CD4-positive, alpha-beta memory T cell (primary cell): ENCODE results near the gene TPK1. TPM values are rescaled to one million over a fixed set of nuclear protein-coding genes. Genes with fewer than 3 reads are reported as not detected.
"Not testable (repeated sequence)": the region's sequence is repeated elsewhere in the genome, so short reads cannot be mapped to it uniquely, and the experiment has no call there.

Experiments used
- CTCF ChIA-PET: fragments of 350-600 bp; sonication (Branson Sonifier 250); formaldehyde crosslinking; loops from one replicate; lab custom pipeline; 2021; ENCODE audit warnings: inconsistent platforms; ENCODE audit not compliant: partially characterized antibody; lab: Charles Lee
- POLR2A ChIA-PET: fragments of 350-600 bp; sonication (Branson Sonifier 250); formaldehyde crosslinking; loops from one replicate; lab custom pipeline; 2021; ENCODE audit not compliant: partially characterized antibody; lab: Charles Lee
- DNase-seq, 5 donors: peaks; one replicate each; pipeline versions ENCODE4 v3.0.0 to v3.0.0-alpha.2; 2020 to 2022; ENCODE audit warnings: mixed read lengths in 1 of 5
- H3K27ac ChIP-seq: one replicate; pipeline ENCODE4 v1.7.0; 2013; ENCODE audit warnings: low read depth, low read length
- H3K27me3 ChIP-seq: 2 replicates; pipeline ENCODE4 v1.7.0; 2013; ENCODE audit warnings: mild to moderate bottlenecking, low read length, moderate library complexity; ENCODE audit not compliant: insufficient read depth
- H3K36me3 ChIP-seq: 2 replicates; pipeline ENCODE4 v1.7.0; 2013; ENCODE audit warnings: mild to moderate bottlenecking, low read length, moderate library complexity; ENCODE audit not compliant: insufficient read depth
- H3K4me1 ChIP-seq: 2 replicates; pipeline ENCODE4 v1.7.0; 2013; ENCODE audit warnings: mild to moderate bottlenecking, low read length, moderate library complexity; ENCODE audit not compliant: insufficient read depth
- H3K4me3 ChIP-seq, 2 donors: one replicate each; pipeline ENCODE4 v1.7.0; 2013; ENCODE audit warnings: low read length in 2 of 2, mild to moderate bottlenecking in 1 of 2
- H3K9me3 ChIP-seq, 2 donors: one replicate each; pipeline ENCODE4 v1.7.0; 2013; ENCODE audit warnings: low read length in 2 of 2, control low read depth in 1 of 2; ENCODE audit not compliant: control insufficient read depth in 1 of 2
- H3K27ac Mint-ChIP-seq, 7 donors: one replicate each; pipeline ENCODE4 v1.8.0; 2020 to 2021; ENCODE audit warnings: mixed read lengths in 7 of 7, mild to moderate bottlenecking in 6 of 7, inconsistent platforms in 3 of 7, moderate library complexity in 3 of 7
- H3K27me3 Mint-ChIP-seq, 2 donors: one replicate each; pipeline ENCODE4 v1.8.0; 2020 to 2021; ENCODE audit warnings: mixed read lengths in 2 of 2
- H3K36me3 Mint-ChIP-seq, 2 donors: one replicate each; pipeline ENCODE4 v1.8.0; 2020 to 2021; ENCODE audit warnings: mixed read lengths in 2 of 2, inconsistent platforms in 1 of 2, mild to moderate bottlenecking in 1 of 2
- H3K4me1 Mint-ChIP-seq, 4 donors: one replicate each; pipeline ENCODE4 v1.8.0; 2020 to 2021; ENCODE audit warnings: mixed read lengths in 4 of 4, mild to moderate bottlenecking in 1 of 4
- H3K4me3 Mint-ChIP-seq, 8 donors: one replicate each; pipeline ENCODE4 v1.8.0; 2020 to 2021; ENCODE audit warnings: mixed read lengths in 8 of 8, mild to moderate bottlenecking in 7 of 8, moderate library complexity in 6 of 8, inconsistent platforms in 3 of 8
- H3K9me3 Mint-ChIP-seq, 8 donors: one replicate each; pipeline ENCODE4 v1.8.0; 2020 to 2021; ENCODE audit warnings: mixed read lengths in 8 of 8, mild to moderate bottlenecking in 5 of 8, inconsistent platforms in 3 of 8, moderate library complexity in 1 of 8
- intact Hi-C: fragments of 100-400 bp; cut with micrococcal nuclease; formaldehyde crosslinking; loops from one replicate; pipeline ENCODE4 v1.15.1; 2023
- polyA plus RNA-seq, 2 donors: library from polyadenylated mRNA; unstranded; fragments of 300-500 nt; fragmentation: Illumina TruSeq; gene quantifications; one replicate each; pipeline ENCODE4 v1.2.3, GENCODE V29; 2021
- total RNA-seq, 2 experiments: library from RNA; stranded (reverse); gene quantifications; one replicate each; pipeline ENCODE4 v1.2.3, GENCODE V29; 2021

TPK1 gene
- total and polyA plus RNA-seq, 4 experiments from 2014 or later: 25.2 to 30.7 (median 27.8) TPM

- CTCF ChIA-PET: interaction anchor here (1.4 kb wide), 1 partner anchor 100 kb away, joined by 6 read pairs; the partner anchor contains the start of gene TPK1
- peaks cover 4 to 9% of the 10 kb centered on the region in 2 donors for H3K36me3 Mint-ChIP-seq
- no peaks in the 10 kb centered on the region for H3K27me3 Mint-ChIP-seq
- POLR2A ChIA-PET: no interaction called here
- Histone ChIP-seq H3K27me3 (no peaks in the 10 kb centered on the region), H3K4me1 (no peaks in the 10 kb centered on the region), H3K27ac (no peak overlapping the region), H3K9me3 (no peaks in the 10 kb centered on the region), H3K36me3 (no peaks in the 10 kb centered on the region), H3K4me3 (no peak overlapping the region)
- H3K4me1 Mint-ChIP-seq: peaks cover 0 to 7% (median 3%) of the 10 kb centered on the region in 4 donors
- H3K27ac Mint-ChIP-seq: peak overlapping the region in 1 of 7 donors; percentile 18
- no peak overlapping the region for H3K4me3 Mint-ChIP-seq
- intact Hi-C loops: no loop called here
- no peak for DNase-seq
- no peaks in the 10 kb centered on the region for H3K9me3 Mint-ChIP-seq
Observed at GRCh38 chr7:144735505-144736276, 100.2 kb downstream of the TPK1 start.

GRCh38 chr7:144731661-144732351, 104.0 kb downstream of the TPK1 start:
- intact Hi-C loops: no loop called here
- DNase-seq: no peak
- no peak overlapping the region for H3K4me3 ChIP-seq
- no peaks in the 10 kb centered on the region for H3K27me3 ChIP-seq
- Mint-ChIP-seq H3K4me3 (no peak overlapping the region), H3K27me3 (no peaks in the 10 kb centered on the region), H3K27ac (no peak overlapping the region), H3K9me3 (no peaks in the 10 kb centered on the region), H3K4me1 (peaks cover 0 to 5% (median 2%) of the 10 kb centered on the region in 4 donors), H3K36me3 (peaks cover 6 to 22% of the 10 kb centered on the region in 2 donors)
- ChIA-PET CTCF (no interaction called here), POLR2A (no interaction called here)
- H3K9me3 ChIP-seq: no peaks in the 10 kb centered on the region
- H3K36me3 ChIP-seq: no peaks in the 10 kb centered on the region
- H3K4me1 ChIP-seq: no peaks in the 10 kb centered on the region
- no peak overlapping the region for H3K27ac ChIP-seq

- Mint-ChIP-seq H3K4me3 (no peak overlapping the region), H3K36me3 (peaks cover 3 to 17% of the 10 kb centered on the region in 2 donors), H3K9me3 (no peaks in the 10 kb centered on the region), H3K27ac (no peak overlapping the region), H3K27me3 (no peaks in the 10 kb centered on the region), H3K4me1 (peaks cover 0 to 4% (median under 1%) of the 10 kb centered on the region in 4 donors)
- intact Hi-C loops: no loop called here
- no peaks in the 10 kb centered on the region for H3K9me3 ChIP-seq
- no peaks in the 10 kb centered on the region for H3K36me3 ChIP-seq
- POLR2A ChIA-PET: no interaction called here
- no peak overlapping the region for H3K4me3 ChIP-seq
- no peaks in the 10 kb centered on the region for H3K4me1 ChIP-seq
- no peaks in the 10 kb centered on the region for H3K27me3 ChIP-seq
- DNase-seq: no peak
- H3K27ac ChIP-seq: no peak overlapping the region
- CTCF ChIA-PET: no interaction called here
Observed at GRCh38 chr7:144730224-144730623, 105.6 kb downstream of the TPK1 start.

- H3K9me3 Mint-ChIP-seq: no peaks in the 10 kb centered on the region
- peaks cover 6 to 17% of the 10 kb centered on the region in 2 donors for H3K36me3 Mint-ChIP-seq
- no peak overlapping the region for H3K27ac ChIP-seq
- no peaks in the 10 kb centered on the region for H3K27me3 ChIP-seq
- ChIA-PET POLR2A (no interaction called here), CTCF (no interaction called here)
- H3K27me3 Mint-ChIP-seq: no peaks in the 10 kb centered on the region
- no peak overlapping the region for H3K4me3 Mint-ChIP-seq
- no peaks in the 10 kb centered on the region for H3K4me1 ChIP-seq
- intact Hi-C loops: no loop called here
- no peak overlapping the region for H3K4me3 ChIP-seq
- DNase-seq: no peak
- H3K9me3 ChIP-seq: no peaks in the 10 kb centered on the region
- H3K36me3 ChIP-seq: no peaks in the 10 kb centered on the region
- H3K4me1 Mint-ChIP-seq: peaks cover 0 to 4% (median 2%) of the 10 kb centered on the region in 4 donors
- no peak overlapping the region for H3K27ac Mint-ChIP-seq
Observed at GRCh38 chr7:144729226-144729625, 106.6 kb downstream of the TPK1 start.

- H3K27ac Mint-ChIP-seq: no peak overlapping the region
- H3K4me1 Mint-ChIP-seq: peaks cover 0 to 4% (median 2%) of the 10 kb centered on the region in 4 donors
- Histone ChIP-seq H3K27ac (no peak overlapping the region), H3K36me3 (no peaks in the 10 kb centered on the region), H3K4me3 (no peak overlapping the region), H3K4me1 (no peaks in the 10 kb centered on the region), H3K9me3 (no peaks in the 10 kb centered on the region), H3K27me3 (no peaks in the 10 kb centered on the region)
- peaks cover 6 to 17% of the 10 kb centered on the region in 2 donors for H3K36me3 Mint-ChIP-seq
- intact Hi-C loops: no loop called here
- H3K27me3 Mint-ChIP-seq: no peaks in the 10 kb centered on the region
- H3K9me3 Mint-ChIP-seq: no peaks in the 10 kb centered on the region
- ChIA-PET POLR2A (no interaction called here), CTCF (interaction anchor here (1.5 kb wide), 1 partner anchor 9 kb away, joined by 3 read pairs; no protein-coding TSS in a partner anchor)
- H3K4me3 Mint-ChIP-seq: no peak overlapping the region
- DNase-seq: no peak
Observed at GRCh38 chr7:144728551-144728950, 107.3 kb downstream of the TPK1 start.

- H3K9me3 Mint-ChIP-seq, H3K4me1 Mint-ChIP-seq, intact Hi-C loops, H3K27ac ChIP-seq, H3K27ac Mint-ChIP-seq, DNase-seq, H3K9me3 ChIP-seq, H3K27me3 ChIP-seq, POLR2A ChIA-PET, H3K36me3 ChIP-seq, H3K27me3 Mint-ChIP-seq, H3K4me1 ChIP-seq, H3K4me3 ChIP-seq, H3K4me3 Mint-ChIP-seq, CTCF ChIA-PET: not testable (repeated sequence)
- H3K36me3 Mint-ChIP-seq: peaks cover 6 to 21% of the 10 kb centered on the region in 2 donors
Observed at GRCh38 chr7:144726840-144727239, 109.0 kb downstream of the TPK1 start.

- Histone ChIP-seq H3K4me3 (no peak overlapping the region), H3K36me3 (no peaks in the 10 kb centered on the region), H3K27ac (no peak overlapping the region), H3K4me1 (no peaks in the 10 kb centered on the region), H3K27me3 (no peaks in the 10 kb centered on the region), H3K9me3 (no peaks in the 10 kb centered on the region)
- intact Hi-C loops: no loop called here
- Mint-ChIP-seq H3K4me3 (no peak overlapping the region), H3K9me3 (no peaks in the 10 kb centered on the region), H3K27ac (no peak overlapping the region), H3K4me1 (peaks cover 0 to 10% (median 1%) of the 10 kb centered on the region in 4 donors), H3K27me3 (no peaks in the 10 kb centered on the region), H3K36me3 (peaks cover 4 to 27% of the 10 kb centered on the region in 2 donors)
- ChIA-PET POLR2A (no interaction called here), CTCF (no interaction called here)
- DNase-seq: no peak
Observed at GRCh38 chr7:144725070-144725469, 110.8 kb downstream of the TPK1 start.
